HG02870 (cell line): Measurements from ENCODE around the gene TPI1.
"Not testable (repeated sequence)": the region's sequence is repeated elsewhere in the genome, so short reads cannot be mapped to it uniquely, and the experiment has no call there.

Experiments used
- ATAC-seq: cut with Tn5 transposase; IDR thresholded peaks from one replicate; pipeline ENCODE4 v1.9.1; 2021; ENCODE audit warnings: mild to moderate bottlenecking, moderate library complexity; ENCODE audit not compliant: unreplicated experiment

The TPI1 gene

GRCh38 chr12:6890789-6891645 lies 23.7 kb downstream of the TPI1 start:
- ATAC-seq, result peak; percentile 86

GRCh38 chr12:6891646-6892001 lies 24.3 kb downstream of the TPI1 start:
- ATAC-seq, result peak; percentile 8

DNA sequence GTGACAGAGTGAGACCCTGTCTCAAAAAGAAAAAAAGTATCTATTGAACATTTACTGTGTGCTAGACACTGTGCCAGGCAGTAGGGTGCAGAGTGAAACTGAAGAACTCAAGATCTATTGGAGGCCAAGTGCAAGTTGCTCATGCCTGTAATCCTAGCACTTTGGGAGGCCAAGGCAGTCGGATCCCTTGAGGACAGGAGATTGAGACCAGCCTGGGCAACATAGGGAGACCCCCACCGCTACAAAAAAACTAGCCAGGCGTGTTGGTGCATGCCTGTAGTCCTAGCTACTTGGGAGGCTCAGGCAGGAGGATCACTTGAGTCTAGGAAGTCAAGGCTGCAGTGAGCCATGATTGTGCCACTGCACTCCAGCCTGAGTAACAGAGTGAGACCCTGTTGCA lies 25.4 kb downstream of the TPI1 start:
- not testable (repeated sequence) for ATAC-seq

DNA sequence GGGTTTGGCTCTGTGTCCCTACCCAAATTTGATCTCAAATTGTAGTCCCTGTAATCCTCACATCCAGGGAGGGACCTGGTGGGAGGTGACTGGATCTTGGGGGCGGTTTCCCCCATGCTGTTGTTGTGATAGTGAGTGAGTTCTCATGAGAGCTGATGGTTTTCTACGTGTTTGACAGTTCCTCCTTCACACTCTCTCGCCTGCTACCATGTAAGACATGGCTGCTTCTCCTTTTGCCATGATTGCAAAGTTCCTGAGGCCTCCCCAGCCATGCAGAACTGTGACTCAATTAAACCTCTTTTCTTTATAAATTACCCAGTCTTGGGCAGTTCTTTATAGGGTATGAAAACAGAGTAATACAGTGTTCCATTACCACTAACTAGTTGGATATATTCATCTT lies 27.0 kb downstream of the TPI1 start:
- no peak for ATAC-seq

- ATAC-seq, result no peak
Observed at GRCh38 chr12:6896846-6897435, 29.6 kb downstream of the TPI1 start.

DNA sequence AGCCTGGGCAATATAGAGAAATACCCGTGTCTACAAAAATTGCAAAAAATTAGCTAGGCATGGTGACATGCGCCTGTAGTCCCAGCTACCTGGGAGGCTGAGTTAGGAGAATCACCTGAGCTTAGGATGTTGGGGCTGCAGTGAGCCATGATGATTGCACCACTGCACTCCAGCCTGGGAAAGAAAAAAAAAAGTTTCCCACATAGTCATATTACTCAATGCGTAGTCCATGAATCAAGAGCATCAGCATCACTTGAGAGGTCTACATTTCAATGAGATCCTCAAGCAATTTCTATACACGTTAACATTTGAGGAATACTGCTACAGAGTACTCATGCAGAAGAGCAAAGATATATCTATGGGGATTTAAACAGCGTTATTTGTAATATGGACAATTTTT lies 32.1 kb downstream of the TPI1 start:
- ATAC-seq, result no peak

DNA sequence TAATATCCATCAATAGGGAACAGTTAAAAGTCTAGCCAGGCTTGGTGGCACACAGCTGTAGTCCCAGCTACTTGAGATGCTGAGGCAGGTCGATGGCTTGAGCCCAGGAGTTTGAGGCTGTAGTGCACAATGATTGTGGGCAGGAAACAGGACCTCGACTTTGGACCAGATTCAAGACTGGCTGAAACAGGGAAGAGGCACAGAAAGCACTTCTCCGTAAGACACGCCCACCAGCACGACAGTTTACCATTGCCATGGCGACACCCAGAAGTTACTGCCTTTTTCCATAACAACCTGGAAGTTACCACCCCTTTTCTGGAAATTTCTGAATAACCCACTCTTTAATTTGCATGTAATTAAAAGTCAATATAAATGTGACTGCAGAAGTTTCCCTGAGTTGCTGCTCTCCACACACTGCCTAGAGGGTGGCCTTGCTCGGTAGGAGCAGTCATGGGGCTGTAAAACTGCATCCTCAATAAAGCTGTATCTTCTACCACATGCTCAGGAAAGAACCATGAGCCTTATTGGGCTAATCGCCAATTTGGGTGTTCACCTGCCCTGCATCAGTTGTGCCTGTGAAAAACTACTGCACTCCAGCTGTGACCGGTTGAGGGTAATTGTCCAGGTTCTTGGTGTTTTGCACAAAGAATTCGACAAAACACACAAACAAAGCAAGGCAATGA lies 32.6 kb downstream of the TPI1 start:
- no peak for ATAC-seq

DNA sequence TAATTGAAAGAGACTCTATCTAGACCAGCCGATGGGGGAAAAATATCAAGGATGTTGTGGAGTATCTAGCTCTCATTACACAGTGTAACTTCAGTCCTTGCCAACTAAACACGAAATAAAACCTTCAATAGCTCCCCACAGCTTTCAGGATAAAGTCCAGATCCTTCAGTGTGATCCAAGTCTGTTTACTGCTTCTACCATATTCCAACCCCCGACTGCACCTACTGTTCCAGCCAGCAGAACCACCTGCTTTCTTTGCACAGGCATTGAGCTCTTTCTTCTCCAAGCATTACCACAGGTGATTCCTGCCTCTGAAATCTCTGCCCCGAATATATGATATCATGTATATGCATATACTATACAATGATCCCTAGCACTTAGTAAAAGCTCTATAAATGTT lies 35.1 kb downstream of the TPI1 start:
- ATAC-seq, result no peak

DNA sequence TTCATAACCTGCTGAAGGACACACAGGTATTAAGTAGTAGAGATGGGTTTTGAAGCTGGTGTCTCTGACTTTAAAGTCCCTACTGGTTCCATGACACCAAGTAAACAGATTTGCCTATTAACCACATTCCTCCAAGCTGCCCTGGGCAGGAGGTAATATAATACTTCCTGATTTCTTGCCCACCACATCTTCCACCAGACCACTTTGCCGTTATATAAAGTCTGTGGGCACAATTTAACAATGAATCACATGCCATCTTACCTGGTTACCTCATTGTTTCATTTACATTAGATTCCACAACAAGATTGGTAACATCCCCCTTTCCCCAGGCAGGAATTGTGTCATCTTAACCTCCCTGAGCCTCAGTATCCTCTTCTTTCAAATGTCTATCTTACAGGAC lies 36.4 kb downstream of the TPI1 start:
- ATAC-seq, result no peak

GRCh38 chr12:6904280-6905276 lies 37.2 kb downstream of the TPI1 start, which contains the start of gene LRRC23:
LRRC23 (plus strand) TSS chr12:6904822; CDS start chr12:6905634, 812 bp downstream.
- ATAC-seq, result peak; percentile 92

- no peak for ATAC-seq
Observed at GRCh38 chr12:6905414-6906040, 38.2 kb downstream of the TPI1 start.

- not testable (repeated sequence) for ATAC-seq
Observed at GRCh38 chr12:6908141-6908540, 40.8 kb downstream of the TPI1 start.

DNA sequence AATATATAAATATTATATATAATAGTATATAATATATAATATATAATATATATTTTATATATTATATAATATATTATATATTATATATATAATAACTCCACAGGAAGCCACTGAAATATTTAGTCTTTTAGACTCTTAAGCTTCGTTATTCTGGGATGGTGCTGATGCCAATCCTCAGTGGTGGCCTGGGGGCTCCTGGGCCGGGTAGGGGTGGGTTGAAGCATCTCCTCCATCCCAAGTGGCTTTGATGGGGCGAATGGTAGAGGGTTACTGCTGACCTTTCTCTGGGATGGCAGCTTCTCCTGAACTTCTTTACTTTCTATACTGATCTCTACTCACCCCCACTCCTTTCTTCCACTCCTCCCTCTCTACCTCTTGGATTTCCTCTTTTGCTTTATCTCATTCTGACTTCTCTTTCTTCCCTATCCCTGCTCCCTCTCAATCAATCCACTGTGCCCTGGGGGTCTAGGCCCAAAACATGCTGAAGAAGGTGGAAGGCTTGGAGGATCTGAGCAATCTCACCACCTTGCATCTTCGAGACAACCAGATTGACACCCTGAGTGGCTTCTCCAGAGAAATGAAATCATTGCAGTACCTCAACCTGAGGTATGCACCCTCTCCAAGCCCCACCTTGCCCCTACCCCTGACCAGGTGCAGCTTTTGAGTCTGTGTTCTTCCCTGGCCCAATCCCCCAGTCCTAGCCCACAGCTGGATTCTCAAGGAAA lies 42.3 kb downstream of the TPI1 start:
- no peak for ATAC-seq

GRCh38 chr12:6912164-6912935 lies 45.0 kb downstream of the TPI1 start:
- ATAC-seq, result no peak

- ATAC-seq, result peak; percentile 57
Observed at GRCh38 chr12:6914246-6914946, 47.1 kb downstream of the TPI1 start, which contains the start of gene ENO2. ENO2 (plus strand) TSS chr12:6914580; CDS start chr12:6915833, 1,253 bp downstream.

DNA sequence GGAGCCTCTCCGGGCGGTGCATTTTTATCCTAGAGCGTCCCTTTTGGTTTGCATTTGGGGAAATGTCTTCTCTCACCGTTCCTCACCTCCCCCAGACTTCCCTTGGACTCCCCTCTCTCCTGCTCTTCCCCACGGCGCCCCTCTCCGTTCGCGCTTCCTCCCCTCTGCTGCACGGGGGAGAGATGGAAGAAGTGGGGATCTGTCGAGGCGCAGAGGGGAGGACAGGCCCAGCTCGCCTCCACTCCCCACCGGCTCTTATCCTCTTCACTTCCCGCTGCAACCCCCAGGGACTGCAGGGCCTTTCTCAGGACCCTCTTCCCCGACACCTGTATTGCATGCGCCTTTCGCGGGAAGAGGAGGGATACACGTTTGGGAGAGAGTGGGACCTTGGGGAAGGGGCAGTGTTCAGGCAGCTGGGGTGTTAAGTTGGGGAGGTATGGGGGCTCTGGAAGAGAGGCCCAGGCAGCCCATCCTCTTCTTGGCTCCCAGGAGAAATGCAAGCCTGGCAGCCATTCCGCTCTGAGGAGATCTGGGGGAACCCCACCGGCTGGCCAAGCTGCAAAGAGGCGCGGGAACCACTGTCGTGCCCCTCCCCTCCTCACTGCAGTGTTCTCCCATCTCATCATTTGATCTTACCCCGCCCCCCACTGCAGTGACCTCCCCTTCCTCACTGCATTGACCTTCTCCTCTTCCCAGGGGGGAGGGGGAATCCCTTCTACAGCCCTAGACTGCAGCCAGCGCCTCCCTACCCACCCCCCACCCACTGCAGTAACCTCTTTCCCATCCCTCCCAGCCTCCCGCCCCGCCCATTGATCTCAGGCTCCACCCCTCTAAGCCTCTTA lies 47.8 kb downstream of the TPI1 start:
- no peak for ATAC-seq

GRCh38 chr12:6915789-6916285 lies 48.5 kb downstream of the TPI1 start:
- ATAC-seq, result no peak
